Activated T-cell treated with anti-CD3 and anti-CD28 coated beads, Interleukin-2, amount 50 U/mL, for 1 hour (primary cell): ENCODE results near the gene STOM.
"Not testable (repeated sequence)": the region's sequence is repeated elsewhere in the genome, so short reads cannot be mapped to it uniquely, and the experiment has no call there.

ENCODE experiments used
- DNase-seq: peaks from one replicate; pipeline ENCODE4 v3.0.0-alpha.2; 2020

STOM gene

DNA sequence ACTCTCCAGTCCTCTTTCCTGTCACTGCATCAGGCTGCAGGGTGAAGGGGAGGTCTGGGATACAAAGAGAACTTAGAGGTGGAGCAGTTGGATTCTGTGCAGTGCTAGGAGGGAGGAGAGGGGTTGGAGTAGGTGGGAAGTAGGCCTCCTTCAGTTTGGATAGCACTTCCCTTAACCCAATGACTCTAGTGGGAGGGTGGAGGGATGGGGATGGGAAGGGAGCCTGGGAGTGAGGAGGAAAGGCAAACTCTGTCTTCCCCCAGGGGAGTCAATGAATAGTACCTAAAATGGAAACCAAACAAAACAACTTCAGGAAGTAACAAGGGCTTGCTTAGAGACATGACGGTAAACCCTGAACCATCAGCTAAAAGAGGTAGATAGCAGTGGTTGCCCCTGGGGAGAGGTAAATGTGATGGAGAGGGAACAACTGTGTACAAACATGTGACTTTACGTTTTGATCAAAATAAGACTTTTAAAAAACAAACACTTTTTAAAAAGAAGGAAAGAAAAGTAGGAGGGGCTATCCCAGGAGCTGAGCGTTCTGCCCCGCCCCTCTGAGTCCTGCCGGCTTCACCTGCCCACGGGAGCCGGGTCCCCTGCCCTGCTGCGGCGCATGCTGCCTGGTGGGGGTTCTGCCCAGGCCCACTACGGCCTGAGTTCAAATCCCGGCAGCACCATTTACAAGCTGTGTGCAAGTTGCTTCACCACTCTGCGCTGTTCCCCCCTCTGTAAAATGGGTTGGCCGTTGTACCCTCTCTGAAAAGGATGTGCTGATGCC is 71.2 kb downstream of the STOM start:
- DNase-seq: no peak

- DNase-seq: no peak
These were observed 72.0 kb downstream of the STOM start for GRCh38 chr9:121298016-121298538.

- DNase-seq: no peak
These were observed 72.7 kb downstream of the STOM start for GRCh38 chr9:121297389-121297788.

DNA sequence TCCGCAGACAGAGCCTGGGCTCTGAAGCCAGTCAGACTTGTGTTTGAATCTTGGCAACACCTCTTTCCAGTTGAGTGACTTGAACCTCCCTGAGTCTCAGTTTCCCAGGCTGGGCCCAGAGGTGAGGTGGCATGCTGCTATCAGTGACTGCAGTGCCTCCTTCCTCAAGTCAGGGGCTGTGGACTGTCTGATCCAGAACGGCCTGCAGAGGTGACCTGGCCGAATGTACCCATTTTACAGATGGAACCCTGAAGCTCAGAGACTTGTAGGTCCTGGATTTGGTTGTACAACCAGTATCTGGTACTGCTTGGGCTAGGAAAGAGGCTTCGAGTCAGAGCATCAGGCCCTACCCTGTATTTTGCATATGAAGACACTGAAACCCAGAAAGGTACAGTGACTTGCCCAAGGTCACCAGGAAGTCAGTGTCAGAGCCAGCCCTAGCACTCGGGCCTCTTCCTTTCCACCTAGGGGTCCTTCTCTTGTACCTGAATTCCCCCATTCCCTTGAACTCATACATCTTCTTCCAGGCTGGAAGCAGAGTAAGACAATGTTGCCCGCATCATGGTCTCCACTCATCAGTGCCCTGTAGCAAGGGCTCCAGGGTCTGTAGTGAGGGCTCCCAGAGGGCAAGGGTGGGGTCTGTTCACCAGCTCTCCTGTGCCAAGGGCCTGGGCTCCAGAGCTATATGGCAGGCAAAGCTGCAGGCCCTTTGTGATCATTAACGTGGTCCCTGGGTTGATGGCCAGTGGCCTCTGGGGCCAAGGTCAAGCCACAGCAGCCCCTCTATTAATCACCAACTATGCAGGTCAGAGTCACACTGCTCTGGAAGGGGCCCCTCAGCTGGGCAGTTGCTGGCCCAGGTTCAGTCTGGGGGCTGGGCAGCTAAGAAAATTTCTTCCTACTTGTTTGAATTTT is 73.6 kb downstream of the STOM start:
- DNase-seq: no peak

DNA sequence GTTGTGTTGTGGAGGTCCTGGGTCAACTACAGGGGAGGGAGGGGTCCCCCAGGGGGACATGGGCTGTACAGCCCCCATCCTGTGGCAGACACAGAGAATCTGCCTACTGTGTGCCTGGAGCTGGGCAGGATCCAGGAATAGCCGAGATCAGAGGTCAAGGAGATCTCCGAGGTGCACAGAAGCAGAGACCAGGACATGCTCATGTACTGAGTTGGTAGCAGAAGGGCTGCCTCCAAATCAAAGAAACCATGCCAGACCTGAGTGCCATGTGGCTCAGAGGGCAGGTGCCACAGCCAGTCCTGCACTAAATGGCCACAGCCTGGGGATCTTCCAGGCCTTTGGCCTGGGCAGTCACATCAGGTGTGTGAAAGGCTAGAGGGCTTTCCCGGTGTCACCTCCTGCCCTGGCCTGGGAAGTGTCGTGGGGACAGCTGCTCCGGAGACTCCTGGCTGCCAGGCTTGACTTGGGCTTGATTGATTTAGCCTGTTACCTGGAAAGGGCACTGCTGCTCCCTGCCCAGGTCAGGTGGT is 74.3 kb downstream of the STOM start:
- no peak for DNase-seq

DNA sequence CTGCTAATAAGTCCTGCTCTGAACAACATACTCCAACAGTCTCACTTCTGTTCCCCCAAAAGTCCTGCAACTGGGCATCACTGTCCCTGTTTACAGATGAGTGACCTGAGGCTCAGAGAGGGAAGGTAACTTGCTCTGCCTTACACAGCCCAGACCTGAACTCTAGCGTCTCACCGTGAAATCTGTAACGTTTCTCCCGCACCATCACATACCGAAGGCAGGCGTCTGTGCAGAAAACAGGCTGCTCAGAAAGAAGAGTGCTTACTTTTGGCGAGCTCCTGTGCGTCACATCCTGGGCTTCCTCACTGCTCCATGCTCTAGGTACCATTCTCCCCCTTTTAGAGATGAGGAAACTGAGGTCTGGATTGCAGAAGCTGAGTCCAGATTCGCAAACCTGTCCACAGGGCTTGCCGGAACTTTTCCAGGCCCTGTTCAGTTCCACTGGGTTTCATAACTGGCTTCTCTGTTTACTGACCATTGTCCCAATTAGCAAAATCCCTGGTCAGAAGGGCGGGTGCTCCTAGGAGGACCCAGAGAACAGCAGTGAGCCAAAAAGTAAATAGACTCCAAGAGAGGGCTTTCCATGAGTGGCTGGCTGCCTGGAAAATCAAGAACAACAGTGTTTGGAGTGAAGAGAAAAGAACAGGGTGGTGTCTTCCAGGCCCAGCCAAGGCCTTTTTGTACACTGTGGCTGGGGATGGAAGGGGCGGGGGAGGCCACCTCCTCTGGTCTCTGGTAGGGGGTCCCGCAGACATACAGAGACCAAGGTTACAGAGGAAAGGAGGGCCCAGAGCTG is 75.0 kb downstream of the STOM start:
- no peak for DNase-seq

DNA sequence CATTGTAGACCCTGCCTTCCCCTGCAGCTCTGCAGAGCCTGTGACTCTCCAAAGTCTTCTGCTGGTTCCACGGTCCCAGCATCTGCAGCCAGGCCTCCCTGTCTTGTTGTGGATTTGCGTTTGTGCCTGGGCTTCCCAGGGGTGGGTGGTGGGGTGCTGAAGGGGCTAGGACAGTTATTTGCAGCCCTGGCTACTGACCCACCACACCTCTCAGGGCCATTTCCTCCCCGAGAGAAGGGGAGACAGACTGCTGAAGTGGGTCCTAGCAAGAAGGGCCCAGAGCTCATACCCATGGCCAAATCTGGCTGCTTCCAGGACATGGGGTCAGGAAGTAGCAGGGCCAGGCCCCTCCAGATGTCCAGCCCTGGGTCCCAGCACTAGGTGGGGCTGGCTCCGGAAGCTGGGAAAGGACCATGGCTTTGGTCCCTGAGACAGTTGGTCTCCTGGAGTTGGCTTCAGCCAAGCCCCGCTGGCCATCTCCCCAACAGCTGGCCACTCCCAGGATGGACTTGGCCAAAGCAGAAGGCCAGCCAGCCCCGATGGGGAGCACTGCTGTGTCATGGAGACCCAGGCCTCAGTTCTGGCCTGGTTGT is 75.8 kb downstream of the STOM start:
- no peak for DNase-seq

DNA sequence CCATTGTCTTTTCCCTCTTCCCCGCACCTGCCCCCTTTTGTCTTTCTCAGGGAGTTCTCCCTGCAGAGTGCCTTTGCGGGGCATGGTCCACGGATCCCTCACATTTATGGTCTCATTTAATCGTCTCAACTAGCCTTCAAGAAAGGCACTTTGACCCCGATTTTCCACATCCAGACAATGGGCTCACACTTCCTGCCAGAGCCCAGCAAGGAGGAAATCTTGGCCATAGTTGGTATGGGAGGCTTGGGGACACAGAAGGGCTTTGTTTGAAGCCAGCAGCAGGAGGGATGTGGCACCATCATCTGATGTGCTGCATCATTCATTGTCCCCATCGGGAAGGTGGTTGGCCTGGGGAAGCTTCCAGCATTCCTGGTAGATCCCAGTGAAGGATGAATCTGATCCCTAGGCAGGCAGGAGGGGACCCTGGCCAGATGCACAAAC is 77.2 kb downstream of the STOM start:
- no peak for DNase-seq

- DNase-seq: no peak
These were observed 78.0 kb downstream of the STOM start for GRCh38 chr9:121292051-121292450.

GRCh38 chr9:121291536-121291935 is 78.5 kb downstream of the STOM start:
- DNase-seq: not testable (repeated sequence)

DNA sequence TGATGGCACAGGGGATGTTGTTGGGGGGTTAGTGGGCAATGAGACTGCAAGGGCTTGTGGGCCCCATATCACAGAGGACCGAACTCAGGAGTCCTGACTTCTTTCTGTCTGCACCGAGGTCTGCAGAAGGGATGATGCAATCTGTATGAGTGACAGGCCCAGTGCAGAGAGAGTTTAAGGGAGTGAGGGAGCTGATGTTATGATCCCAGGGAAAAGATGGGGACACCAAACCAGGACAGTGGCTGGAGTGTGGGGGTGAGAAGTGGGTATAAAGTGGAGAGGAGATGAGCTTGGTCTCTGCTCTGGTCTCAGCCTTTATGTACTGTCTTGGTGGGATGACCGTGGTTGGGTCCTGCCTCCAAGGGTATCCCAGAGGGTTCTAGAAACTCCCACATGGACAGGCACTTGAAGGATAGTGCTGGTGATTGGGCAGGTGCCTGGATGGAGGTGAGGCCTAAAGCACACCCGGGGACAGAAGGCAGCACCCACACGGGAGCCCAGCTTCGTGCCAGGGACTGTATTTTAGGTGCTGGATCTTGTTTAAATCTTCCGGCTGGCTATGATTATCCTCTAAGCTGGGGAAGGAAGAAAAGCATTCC is 80.2 kb downstream of the STOM start:
- no peak for DNase-seq

- DNase-seq: no peak
These were observed 80.9 kb downstream of the STOM start for GRCh38 chr9:121289026-121289771.
